Osteoblast (primary cell): ENCODE data around the gene SPAM1. TPM values are rescaled to one million over a fixed set of nuclear protein-coding genes. Genes with fewer than 3 reads are reported as not detected.
"Not testable (repeated sequence)": the region's sequence is repeated elsewhere in the genome, so short reads cannot be mapped to it uniquely, and the experiment has no call there.

Experiments
- DNase-seq: peaks from one replicate; pipeline ENCODE4 v3.0.0; 2011; ENCODE audit warnings: low spot score, mixed read lengths; ENCODE audit not compliant: insufficient read length; ENCODE audit errors: missing footprints
- H2AFZ ChIP-seq: 2 replicates; pipeline ENCODE4 v1.6.0; 2011; ENCODE audit warnings: mild to moderate bottlenecking, low read length
- H3K27ac ChIP-seq: 2 replicates; pipeline ENCODE4 v1.5.1; 2011; ENCODE audit warnings: mild to moderate bottlenecking, low read depth, low read length, moderate library complexity
- H3K27me3 ChIP-seq: 2 replicates; pipeline ENCODE4 v1.6.0; 2012; ENCODE audit warnings: mild to moderate bottlenecking, control low read depth, inconsistent platforms, low read length, moderate library complexity; ENCODE audit not compliant: insufficient read depth
- H3K36me3 ChIP-seq: 2 replicates; pipeline ENCODE4 v1.5.1; 2011; ENCODE audit warnings: mild to moderate bottlenecking, low read length, control low read depth, moderate library complexity; ENCODE audit not compliant: insufficient read depth
- H3K4me1 ChIP-seq: 2 replicates; pipeline ENCODE4 v1.5.1; 2011; ENCODE audit warnings: mild to moderate bottlenecking, low read length, control low read depth, moderate library complexity; ENCODE audit not compliant: insufficient read depth
- H3K4me2 ChIP-seq: 2 replicates; pipeline ENCODE4 v1.6.0; 2011; ENCODE audit warnings: mild to moderate bottlenecking, low read length; ENCODE audit not compliant: insufficient read depth
- H3K4me3 ChIP-seq: fragments of 200-600 bp; sonication (generic); 3 replicates; pipeline ENCODE4 v1.5.1; 2012; ENCODE audit warnings: mild to moderate bottlenecking, low read length, inconsistent platforms; ENCODE audit not compliant: insufficient read depth
- H3K79me2 ChIP-seq: 2 replicates; pipeline ENCODE4 v1.6.0; 2012; ENCODE audit warnings: mild to moderate bottlenecking, low read length, control low read depth, inconsistent platforms; ENCODE audit not compliant: insufficient read depth
- H3K9me3 ChIP-seq: 2 replicates; pipeline ENCODE4 v1.5.1; 2011; ENCODE audit warnings: low read depth, low read length, control low read depth
- H4K20me1 ChIP-seq: 2 replicates; pipeline ENCODE4 v1.6.0; 2012; ENCODE audit warnings: mild to moderate bottlenecking, low read length, control low read depth; ENCODE audit not compliant: insufficient read depth
- total RNA-seq: library from RNA; depleted of rRNA; stranded (reverse); fragments of >200 nt; gene quantifications from 2 replicates; pipeline ENCODE4 v1.2.3, GENCODE V29; 2012
- TF ChIP-seq, protein P1 (sequence below): IDR thresholded peaks from 2 replicates; pipeline ENCODE4 v1.5.1; 2011; ENCODE audit warnings: mild to moderate bottlenecking, low read depth, low read length, moderate library complexity; ENCODE audit errors: extremely low read depth

Gene SPAM1
- total RNA-seq, 1 donor = not detected

DNA sequence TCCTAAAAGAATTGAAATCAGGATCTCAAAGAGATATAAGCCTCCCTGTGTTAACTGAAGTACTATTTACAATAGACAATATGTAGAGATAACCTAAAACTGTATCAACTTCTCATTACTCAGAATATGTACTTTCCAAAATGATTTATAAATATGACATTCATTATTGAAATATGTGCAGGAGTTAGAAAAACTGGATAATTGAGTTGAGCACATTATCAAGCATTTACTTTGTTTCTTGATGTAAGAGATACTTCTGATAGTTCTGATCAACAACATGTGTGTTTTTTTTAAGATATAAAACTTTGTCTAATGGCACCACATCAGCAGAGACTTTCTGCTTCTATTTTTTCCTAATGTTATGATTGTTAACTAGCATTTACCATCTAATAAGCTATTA lies 41.9 kb upstream of the SPAM1 start:
- H3K4me3 ChIP-seq = no peak overlapping the region
- no peaks in the 10 kb centered on the region for H3K9me3 ChIP-seq
- TF ChIP-seq, protein P1, sequence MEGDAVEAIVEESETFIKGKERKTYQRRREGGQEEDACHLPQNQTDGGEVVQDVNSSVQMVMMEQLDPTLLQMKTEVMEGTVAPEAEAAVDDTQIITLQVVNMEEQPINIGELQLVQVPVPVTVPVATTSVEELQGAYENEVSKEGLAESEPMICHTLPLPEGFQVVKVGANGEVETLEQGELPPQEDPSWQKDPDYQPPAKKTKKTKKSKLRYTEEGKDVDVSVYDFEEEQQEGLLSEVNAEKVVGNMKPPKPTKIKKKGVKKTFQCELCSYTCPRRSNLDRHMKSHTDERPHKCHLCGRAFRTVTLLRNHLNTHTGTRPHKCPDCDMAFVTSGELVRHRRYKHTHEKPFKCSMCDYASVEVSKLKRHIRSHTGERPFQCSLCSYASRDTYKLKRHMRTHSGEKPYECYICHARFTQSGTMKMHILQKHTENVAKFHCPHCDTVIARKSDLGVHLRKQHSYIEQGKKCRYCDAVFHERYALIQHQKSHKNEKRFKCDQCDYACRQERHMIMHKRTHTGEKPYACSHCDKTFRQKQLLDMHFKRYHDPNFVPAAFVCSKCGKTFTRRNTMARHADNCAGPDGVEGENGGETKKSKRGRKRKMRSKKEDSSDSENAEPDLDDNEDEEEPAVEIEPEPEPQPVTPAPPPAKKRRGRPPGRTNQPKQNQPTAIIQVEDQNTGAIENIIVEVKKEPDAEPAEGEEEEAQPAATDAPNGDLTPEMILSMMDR = no peak
- no peak overlapping the region for H3K4me2 ChIP-seq
- no peaks in the 10 kb centered on the region for H3K4me1 ChIP-seq
- H3K27me3 ChIP-seq = no peaks in the 10 kb centered on the region
- H3K27ac ChIP-seq = no peak overlapping the region
- H3K36me3 ChIP-seq = no peaks in the 10 kb centered on the region
- no peak for DNase-seq
- H3K79me2 ChIP-seq = no peaks in the 10 kb centered on the region
- no peak overlapping the region for H2AFZ ChIP-seq
- H4K20me1 ChIP-seq = no peaks in the 10 kb centered on the region

- H3K79me2 ChIP-seq = no peaks in the 10 kb centered on the region
- H3K4me1 ChIP-seq = no peaks in the 10 kb centered on the region
- H2AFZ ChIP-seq = no peak overlapping the region
- TF ChIP-seq, protein P1 = no peak
- H3K4me2 ChIP-seq = no peak overlapping the region
- no peaks in the 10 kb centered on the region for H3K27me3 ChIP-seq
- no peaks in the 10 kb centered on the region for H4K20me1 ChIP-seq
- no peaks in the 10 kb centered on the region for H3K9me3 ChIP-seq
- no peaks in the 10 kb centered on the region for H3K36me3 ChIP-seq
- no peak overlapping the region for H3K4me3 ChIP-seq
- DNase-seq = no peak
- no peak overlapping the region for H3K27ac ChIP-seq
Observed at GRCh38 chr7:123888192-123888591, 36.8 kb upstream of the SPAM1 start.

DNA sequence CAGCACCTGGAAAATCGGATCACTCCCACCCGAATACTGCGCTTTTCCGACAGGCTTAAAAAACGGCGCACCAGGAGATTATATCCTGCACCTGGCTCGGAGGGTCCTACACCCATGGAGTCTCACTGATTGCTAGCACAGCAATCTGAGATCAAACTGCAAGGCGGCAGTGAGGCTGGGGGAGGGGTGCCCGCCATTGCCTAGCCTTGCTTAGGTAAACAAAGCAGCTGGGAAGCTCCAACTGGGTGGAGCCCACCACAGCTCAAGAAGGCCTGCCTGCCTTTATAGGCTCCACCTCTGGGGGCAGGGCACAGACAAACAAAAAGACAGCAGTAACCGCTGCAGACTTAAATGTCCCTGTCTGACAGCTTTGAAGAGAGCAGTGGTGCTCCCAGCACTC lies 30.3 kb upstream of the SPAM1 start:
- H3K27me3 ChIP-seq, DNase-seq, H3K4me3 ChIP-seq, H3K4me1 ChIP-seq, H4K20me1 ChIP-seq, H2AFZ ChIP-seq, H3K79me2 ChIP-seq, H3K4me2 ChIP-seq, H3K27ac ChIP-seq, H3K36me3 ChIP-seq, H3K9me3 ChIP-seq: not testable (repeated sequence)

GRCh38 chr7:123901101-123901500 lies 23.9 kb upstream of the SPAM1 start:
- Histone ChIP-seq H3K36me3 (no peaks in the 10 kb centered on the region), H3K4me2 (no peak overlapping the region), H4K20me1 (no peaks in the 10 kb centered on the region), H3K79me2 (no peaks in the 10 kb centered on the region), H2AFZ (no peak overlapping the region), H3K27ac (no peak overlapping the region), H3K4me3 (no peak overlapping the region), H3K9me3 (no peaks in the 10 kb centered on the region), H3K4me1 (no peaks in the 10 kb centered on the region), H3K27me3 (no peaks in the 10 kb centered on the region)
- TF ChIP-seq, protein P1 = no peak
- DNase-seq = no peak
